ENCODE measurements around the gene LRRC46. TPM values are rescaled to one million over a fixed set of nuclear protein-coding genes. Genes with fewer than 3 reads are reported as not detected.
A peak's percentile ranks its signal among the peaks of the same experiment; 100 is the strongest.

LRRC46 gene
- total RNA-seq, 1 experiment from 2014 or later, result 0.39 TPM

DNA sequence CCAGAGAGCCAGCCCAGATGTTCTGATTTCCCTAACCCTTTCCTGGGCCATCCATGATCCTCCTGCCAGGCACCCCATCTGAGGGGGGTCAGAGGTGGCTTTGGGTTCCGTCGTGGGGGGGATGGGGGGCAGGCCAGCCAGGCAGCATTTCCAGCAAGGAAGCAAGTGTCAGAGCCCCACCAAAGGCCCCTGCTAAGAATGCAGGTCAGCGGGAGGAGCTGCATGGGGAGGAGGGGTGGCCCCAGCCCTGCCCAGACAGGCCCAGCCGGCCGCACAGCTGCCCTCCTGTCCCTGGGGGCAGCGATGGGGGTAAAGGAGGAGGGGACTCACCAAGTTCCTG, 11.9 kb downstream of the LRRC46 start:
- ChIA-PET CTCF (interaction anchor here (0.6 to 19.3 kb wide), 28 partner anchors 8 to 1575 kb away, joined by 3 to 1122 read pairs (median 4); partner anchors contain the start of genes CDK5RAP3, LRRC46, MRPL10 and NFE2L1), POLR2A (interaction anchor here (0.7 to 1.4 kb wide), 2 partner anchors 41 to 170 kb away, joined by 4 to 9 read pairs; no protein-coding TSS in a partner anchor)
- H3K4me1 Mint-ChIP-seq, result peaks cover 51% of the 10 kb centered on the region
- ATAC-seq, result no peak
- H3K9me3 Mint-ChIP-seq, result no peaks in the 10 kb centered on the region
- TF ChIP-seq NR1H2 (CRISPR knock-in tag; IDR thresholded peaks at IDR 0.05), result no peak
- TF ChIP-seq, protein P1, sequence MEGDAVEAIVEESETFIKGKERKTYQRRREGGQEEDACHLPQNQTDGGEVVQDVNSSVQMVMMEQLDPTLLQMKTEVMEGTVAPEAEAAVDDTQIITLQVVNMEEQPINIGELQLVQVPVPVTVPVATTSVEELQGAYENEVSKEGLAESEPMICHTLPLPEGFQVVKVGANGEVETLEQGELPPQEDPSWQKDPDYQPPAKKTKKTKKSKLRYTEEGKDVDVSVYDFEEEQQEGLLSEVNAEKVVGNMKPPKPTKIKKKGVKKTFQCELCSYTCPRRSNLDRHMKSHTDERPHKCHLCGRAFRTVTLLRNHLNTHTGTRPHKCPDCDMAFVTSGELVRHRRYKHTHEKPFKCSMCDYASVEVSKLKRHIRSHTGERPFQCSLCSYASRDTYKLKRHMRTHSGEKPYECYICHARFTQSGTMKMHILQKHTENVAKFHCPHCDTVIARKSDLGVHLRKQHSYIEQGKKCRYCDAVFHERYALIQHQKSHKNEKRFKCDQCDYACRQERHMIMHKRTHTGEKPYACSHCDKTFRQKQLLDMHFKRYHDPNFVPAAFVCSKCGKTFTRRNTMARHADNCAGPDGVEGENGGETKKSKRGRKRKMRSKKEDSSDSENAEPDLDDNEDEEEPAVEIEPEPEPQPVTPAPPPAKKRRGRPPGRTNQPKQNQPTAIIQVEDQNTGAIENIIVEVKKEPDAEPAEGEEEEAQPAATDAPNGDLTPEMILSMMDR (IDR thresholded peaks at IDR 0.05), result peak; percentile 2; the same call in 1 of the 2 replicates
- no peak for TF ChIP-seq HMGA2 (CRISPR knock-in tag; IDR thresholded peaks at IDR 0.05)
- TF ChIP-seq, protein P2, sequence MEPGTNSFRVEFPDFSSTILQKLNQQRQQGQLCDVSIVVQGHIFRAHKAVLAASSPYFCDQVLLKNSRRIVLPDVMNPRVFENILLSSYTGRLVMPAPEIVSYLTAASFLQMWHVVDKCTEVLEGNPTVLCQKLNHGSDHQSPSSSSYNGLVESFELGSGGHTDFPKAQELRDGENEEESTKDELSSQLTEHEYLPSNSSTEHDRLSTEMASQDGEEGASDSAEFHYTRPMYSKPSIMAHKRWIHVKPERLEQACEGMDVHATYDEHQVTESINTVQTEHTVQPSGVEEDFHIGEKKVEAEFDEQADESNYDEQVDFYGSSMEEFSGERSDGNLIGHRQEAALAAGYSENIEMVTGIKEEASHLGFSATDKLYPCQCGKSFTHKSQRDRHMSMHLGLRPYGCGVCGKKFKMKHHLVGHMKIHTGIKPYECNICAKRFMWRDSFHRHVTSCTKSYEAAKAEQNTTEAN (CRISPR knock-in tag; IDR thresholded peaks at IDR 0.05), result no peak
- TF ChIP-seq, protein P3, sequence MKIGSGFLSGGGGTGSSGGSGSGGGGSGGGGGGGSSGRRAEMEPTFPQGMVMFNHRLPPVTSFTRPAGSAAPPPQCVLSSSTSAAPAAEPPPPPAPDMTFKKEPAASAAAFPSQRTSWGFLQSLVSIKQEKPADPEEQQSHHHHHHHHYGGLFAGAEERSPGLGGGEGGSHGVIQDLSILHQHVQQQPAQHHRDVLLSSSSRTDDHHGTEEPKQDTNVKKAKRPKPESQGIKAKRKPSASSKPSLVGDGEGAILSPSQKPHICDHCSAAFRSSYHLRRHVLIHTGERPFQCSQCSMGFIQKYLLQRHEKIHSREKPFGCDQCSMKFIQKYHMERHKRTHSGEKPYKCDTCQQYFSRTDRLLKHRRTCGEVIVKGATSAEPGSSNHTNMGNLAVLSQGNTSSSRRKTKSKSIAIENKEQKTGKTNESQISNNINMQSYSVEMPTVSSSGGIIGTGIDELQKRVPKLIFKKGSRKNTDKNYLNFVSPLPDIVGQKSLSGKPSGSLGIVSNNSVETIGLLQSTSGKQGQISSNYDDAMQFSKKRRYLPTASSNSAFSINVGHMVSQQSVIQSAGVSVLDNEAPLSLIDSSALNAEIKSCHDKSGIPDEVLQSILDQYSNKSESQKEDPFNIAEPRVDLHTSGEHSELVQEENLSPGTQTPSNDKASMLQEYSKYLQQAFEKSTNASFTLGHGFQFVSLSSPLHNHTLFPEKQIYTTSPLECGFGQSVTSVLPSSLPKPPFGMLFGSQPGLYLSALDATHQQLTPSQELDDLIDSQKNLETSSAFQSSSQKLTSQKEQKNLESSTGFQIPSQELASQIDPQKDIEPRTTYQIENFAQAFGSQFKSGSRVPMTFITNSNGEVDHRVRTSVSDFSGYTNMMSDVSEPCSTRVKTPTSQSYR (CRISPR knock-in tag; IDR thresholded peaks at IDR 0.05), result no peak
- TF ChIP-seq ZNF263 (CRISPR knock-in tag; IDR thresholded peaks at IDR 0.05; ENCODE audit: low read depth), result peak; percentile 37; the same call in 1 of the 2 replicates
- no peak for TF ChIP-seq ATF1 (CRISPR knock-in tag; IDR thresholded peaks at IDR 0.05)
- TF ChIP-seq, protein P4, sequence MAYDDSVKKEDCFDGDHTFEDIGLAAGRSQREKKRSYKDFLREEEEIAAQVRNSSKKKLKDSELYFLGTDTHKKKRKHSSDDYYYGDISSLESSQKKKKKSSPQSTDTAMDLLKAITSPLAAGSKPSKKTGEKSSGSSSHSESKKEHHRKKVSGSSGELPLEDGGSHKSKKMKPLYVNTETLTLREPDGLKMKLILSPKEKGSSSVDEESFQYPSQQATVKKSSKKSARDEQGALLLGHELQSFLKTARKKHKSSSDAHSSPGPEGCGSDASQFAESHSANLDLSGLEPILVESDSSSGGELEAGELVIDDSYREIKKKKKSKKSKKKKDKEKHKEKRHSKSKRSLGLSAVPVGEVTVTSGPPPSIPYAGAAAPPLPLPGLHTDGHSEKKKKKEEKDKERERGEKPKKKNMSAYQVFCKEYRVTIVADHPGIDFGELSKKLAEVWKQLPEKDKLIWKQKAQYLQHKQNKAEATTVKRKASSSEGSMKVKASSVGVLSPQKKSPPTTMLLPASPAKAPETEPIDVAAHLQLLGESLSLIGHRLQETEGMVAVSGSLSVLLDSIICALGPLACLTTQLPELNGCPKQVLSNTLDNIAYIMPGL (CRISPR knock-in tag; IDR thresholded peaks at IDR 0.05), result 0 out of 2 replicates have a peak, but pooled peaks have one; percentile 32
- TF ChIP-seq ZNF121 (CRISPR knock-in tag; IDR thresholded peaks at IDR 0.05), result no peak
- no peak for TF ChIP-seq ZNF317 (CRISPR knock-in tag; IDR thresholded peaks at IDR 0.05; ENCODE audit: borderline replicate concordance, low read depth)
- TF ChIP-seq, protein P5, sequence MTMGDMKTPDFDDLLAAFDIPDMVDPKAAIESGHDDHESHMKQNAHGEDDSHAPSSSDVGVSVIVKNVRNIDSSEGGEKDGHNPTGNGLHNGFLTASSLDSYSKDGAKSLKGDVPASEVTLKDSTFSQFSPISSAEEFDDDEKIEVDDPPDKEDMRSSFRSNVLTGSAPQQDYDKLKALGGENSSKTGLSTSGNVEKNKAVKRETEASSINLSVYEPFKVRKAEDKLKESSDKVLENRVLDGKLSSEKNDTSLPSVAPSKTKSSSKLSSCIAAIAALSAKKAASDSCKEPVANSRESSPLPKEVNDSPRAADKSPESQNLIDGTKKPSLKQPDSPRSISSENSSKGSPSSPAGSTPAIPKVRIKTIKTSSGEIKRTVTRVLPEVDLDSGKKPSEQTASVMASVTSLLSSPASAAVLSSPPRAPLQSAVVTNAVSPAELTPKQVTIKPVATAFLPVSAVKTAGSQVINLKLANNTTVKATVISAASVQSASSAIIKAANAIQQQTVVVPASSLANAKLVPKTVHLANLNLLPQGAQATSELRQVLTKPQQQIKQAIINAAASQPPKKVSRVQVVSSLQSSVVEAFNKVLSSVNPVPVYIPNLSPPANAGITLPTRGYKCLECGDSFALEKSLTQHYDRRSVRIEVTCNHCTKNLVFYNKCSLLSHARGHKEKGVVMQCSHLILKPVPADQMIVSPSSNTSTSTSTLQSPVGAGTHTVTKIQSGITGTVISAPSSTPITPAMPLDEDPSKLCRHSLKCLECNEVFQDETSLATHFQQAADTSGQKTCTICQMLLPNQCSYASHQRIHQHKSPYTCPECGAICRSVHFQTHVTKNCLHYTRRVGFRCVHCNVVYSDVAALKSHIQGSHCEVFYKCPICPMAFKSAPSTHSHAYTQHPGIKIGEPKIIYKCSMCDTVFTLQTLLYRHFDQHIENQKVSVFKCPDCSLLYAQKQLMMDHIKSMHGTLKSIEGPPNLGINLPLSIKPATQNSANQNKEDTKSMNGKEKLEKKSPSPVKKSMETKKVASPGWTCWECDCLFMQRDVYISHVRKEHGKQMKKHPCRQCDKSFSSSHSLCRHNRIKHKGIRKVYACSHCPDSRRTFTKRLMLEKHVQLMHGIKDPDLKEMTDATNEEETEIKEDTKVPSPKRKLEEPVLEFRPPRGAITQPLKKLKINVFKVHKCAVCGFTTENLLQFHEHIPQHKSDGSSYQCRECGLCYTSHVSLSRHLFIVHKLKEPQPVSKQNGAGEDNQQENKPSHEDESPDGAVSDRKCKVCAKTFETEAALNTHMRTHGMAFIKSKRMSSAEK (CRISPR knock-in tag; IDR thresholded peaks at IDR 0.05; ENCODE audit: borderline replicate concordance), result no peak
- TF ChIP-seq SP1 (CRISPR knock-in tag; conservative IDR thresholded peaks at IDR 0.05), result no peak
- no peak for TF ChIP-seq JAZF1 (CRISPR knock-in tag; IDR thresholded peaks at IDR 0.05)
- H3K27me3 Mint-ChIP-seq (ENCODE audit: low read depth), result peaks cover 43% of the 10 kb centered on the region
- no peak overlapping the region for H3K27ac Mint-ChIP-seq
- no peaks in the 10 kb centered on the region for H3K36me3 Mint-ChIP-seq
- H3K4me3 Mint-ChIP-seq, result no peak overlapping the region
- no peak for DNase-seq (ENCODE audit: low spot score)
